Ascending aorta (tissue), 2 donors: ENCODE data around the gene REV3L. TPM values are rescaled to one million over a fixed set of nuclear protein-coding genes. Genes with fewer than 3 reads are reported as not detected.
"Not testable (repeated sequence)": the region's sequence is repeated elsewhere in the genome, so short reads cannot be mapped to it uniquely, and the experiment has no call there.

Experiments
- DNase-seq, 2 donors: peaks; one replicate each; pipeline ENCODE4 v3.0.0-alpha.2; 2019; ENCODE audit warnings: low spot score in 2 of 2
- H3K27ac ChIP-seq, 2 donors: fragments of 200-600 bp; sonication (generic); one replicate each; pipeline ENCODE4 v1.5.1; 2016 to 2017; ENCODE audit warnings: mild to moderate bottlenecking in 1 of 2
- H3K27me3 ChIP-seq: fragments of 200-600 bp; sonication (generic); one replicate; pipeline ENCODE4 v1.5.1; 2017
- H3K36me3 ChIP-seq, 2 donors: fragments of 200-600 bp; sonication (generic); one replicate each; pipeline ENCODE4 v1.5.1; 2016
- H3K4me1 ChIP-seq, 2 donors: fragments of 200-600 bp; sonication (generic); one replicate each; pipeline ENCODE4 v1.5.1; 2016 to 2017; ENCODE audit warnings: mild to moderate bottlenecking in 1 of 2
- H3K4me3 ChIP-seq, 2 donors: fragments of 200-600 bp; sonication (generic); one replicate each; pipeline ENCODE4 v1.5.1; 2016 to 2017; ENCODE audit warnings: mild to moderate bottlenecking in 1 of 2
- H3K9me3 ChIP-seq, 2 donors: fragments of 200-600 bp; sonication (generic); one replicate each; pipeline ENCODE4 v1.5.1; 2016
- intact Hi-C: fragments of 100-400 bp; cut with DNase I; formaldehyde crosslinking; loops from one replicate; pipeline ENCODE4 v1.15.1; 2023
- total RNA-seq: library from RNA; depleted of rRNA; stranded (reverse); fragments of >200 nt; gene quantifications from one replicate; pipeline ENCODE4 v1.1.0, GENCODE V29; 2016
- TF ChIP-seq, protein P1 (sequence below), 3 experiments: fragments of 200-600 bp in 2 of 3; fragments of 450-650 bp in 1 of 3; sonication (generic) in 2 of 3; IDR thresholded peaks; one replicate each; pipeline ENCODE4 v1.5.1; 2016 to 2019; ENCODE audit warnings: antibody characterized with exemption in 3 of 3, mild to moderate bottlenecking in 1 of 3, moderate library complexity in 1 of 3

The REV3L gene
- total RNA-seq, 1 donor from 2014 or later = 91.5 TPM

DNA sequence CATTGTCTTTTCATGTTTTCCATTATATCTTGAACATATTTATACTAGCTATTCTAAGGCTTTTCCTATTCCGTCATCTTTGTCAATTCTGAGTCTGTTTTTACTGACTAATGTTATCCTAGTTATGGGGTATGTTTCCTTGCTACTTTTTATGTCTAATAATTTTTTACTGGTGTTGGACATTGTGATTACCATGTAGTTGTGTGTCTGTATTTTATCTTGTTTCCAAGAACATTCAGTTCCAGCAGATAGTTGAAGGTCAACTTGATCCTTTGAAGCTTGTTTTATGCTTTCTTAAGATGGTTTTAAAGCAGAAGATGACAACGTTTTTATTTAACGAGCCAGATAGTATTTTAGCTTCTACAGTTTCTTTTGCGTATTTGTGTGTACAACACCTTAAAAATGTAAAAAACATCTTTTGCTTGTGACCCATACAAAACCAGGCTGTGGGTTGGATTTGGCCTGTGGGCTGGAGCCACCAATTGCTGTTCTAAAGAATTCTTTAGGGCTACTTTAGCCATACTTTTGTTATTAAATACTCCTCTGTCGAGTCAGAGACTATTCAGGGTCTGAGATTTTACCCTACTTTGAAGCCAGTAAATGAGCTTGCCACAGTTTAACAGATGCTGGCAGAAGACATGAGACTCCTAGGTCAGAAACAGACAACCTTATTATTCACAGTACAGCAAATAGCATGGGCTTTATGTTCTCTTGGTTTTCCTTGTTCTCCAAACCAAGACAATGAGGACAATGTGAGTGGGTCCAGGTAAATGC is 38.7 kb upstream of the REV3L start:
- Histone ChIP-seq H3K27ac (no peak overlapping the region), H3K36me3 (no peaks in the 10 kb centered on the region), H3K9me3 (no peaks in the 10 kb centered on the region), H3K4me3 (no peak overlapping the region), H3K27me3 (no peaks in the 10 kb centered on the region), H3K4me1 (no peaks in the 10 kb centered on the region)
- TF ChIP-seq, protein P1, sequence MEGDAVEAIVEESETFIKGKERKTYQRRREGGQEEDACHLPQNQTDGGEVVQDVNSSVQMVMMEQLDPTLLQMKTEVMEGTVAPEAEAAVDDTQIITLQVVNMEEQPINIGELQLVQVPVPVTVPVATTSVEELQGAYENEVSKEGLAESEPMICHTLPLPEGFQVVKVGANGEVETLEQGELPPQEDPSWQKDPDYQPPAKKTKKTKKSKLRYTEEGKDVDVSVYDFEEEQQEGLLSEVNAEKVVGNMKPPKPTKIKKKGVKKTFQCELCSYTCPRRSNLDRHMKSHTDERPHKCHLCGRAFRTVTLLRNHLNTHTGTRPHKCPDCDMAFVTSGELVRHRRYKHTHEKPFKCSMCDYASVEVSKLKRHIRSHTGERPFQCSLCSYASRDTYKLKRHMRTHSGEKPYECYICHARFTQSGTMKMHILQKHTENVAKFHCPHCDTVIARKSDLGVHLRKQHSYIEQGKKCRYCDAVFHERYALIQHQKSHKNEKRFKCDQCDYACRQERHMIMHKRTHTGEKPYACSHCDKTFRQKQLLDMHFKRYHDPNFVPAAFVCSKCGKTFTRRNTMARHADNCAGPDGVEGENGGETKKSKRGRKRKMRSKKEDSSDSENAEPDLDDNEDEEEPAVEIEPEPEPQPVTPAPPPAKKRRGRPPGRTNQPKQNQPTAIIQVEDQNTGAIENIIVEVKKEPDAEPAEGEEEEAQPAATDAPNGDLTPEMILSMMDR (IDR thresholded peaks at IDR 0.05) = no peak
- no peak for DNase-seq
- intact Hi-C loops = no loop called here

DNA sequence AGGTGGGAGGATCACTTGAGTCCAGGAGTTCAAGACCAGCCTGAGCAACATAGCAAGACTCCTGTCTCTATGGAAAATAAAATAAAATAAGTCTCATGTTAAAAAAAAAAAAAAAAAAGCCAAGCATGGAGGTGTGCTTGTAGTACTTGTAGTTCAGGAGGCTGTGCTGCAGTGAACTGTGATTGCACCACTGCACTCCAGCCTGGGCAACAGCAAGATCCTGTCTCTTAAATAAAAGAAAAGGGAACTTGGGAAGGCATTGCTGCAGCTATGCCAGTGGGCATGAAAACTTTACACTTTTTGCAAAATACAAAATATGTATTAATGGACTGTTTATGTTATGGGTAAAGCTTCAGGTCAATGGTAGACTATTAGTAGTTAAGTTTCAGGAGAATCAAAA is 37.5 kb upstream of the REV3L start:
- Histone ChIP-seq H3K27me3 (no peaks in the 10 kb centered on the region), H3K4me1 (no peaks in the 10 kb centered on the region), H3K9me3 (no peaks in the 10 kb centered on the region), H3K36me3 (no peaks in the 10 kb centered on the region), H3K4me3 (no peak overlapping the region), H3K27ac (no peak overlapping the region)
- no peak for DNase-seq
- TF ChIP-seq, protein P1 (IDR thresholded peaks at IDR 0.05) = no peak
- intact Hi-C loops = no loop called here

DNA sequence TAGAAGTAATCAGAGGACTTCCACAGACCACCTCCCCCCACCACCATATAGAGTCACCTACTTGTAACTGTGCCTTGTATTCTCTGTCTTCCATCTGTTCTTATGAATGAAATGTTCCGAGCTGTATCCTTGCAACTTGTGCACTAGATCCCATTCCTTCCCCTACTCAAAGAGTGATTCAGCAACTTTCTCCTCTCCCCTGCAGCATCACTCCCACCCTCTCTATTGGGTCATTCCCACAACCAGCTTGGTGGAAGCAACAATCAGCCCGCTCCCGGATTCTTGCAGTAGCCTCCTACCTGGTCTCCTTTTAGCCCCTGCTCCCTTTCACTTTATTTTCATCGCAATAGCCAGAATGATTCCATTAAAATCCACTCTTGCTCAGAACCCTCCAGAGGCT is 34.9 kb upstream of the REV3L start:
- no peaks in the 10 kb centered on the region for H3K4me1 ChIP-seq
- intact Hi-C loops = no loop called here
- H3K27me3 ChIP-seq = no peaks in the 10 kb centered on the region
- no peak overlapping the region for H3K4me3 ChIP-seq
- DNase-seq = no peak
- no peaks in the 10 kb centered on the region for H3K36me3 ChIP-seq
- H3K27ac ChIP-seq = no peak overlapping the region
- H3K9me3 ChIP-seq = no peaks in the 10 kb centered on the region
- TF ChIP-seq, protein P1 (IDR thresholded peaks at IDR 0.05) = no peak

DNA sequence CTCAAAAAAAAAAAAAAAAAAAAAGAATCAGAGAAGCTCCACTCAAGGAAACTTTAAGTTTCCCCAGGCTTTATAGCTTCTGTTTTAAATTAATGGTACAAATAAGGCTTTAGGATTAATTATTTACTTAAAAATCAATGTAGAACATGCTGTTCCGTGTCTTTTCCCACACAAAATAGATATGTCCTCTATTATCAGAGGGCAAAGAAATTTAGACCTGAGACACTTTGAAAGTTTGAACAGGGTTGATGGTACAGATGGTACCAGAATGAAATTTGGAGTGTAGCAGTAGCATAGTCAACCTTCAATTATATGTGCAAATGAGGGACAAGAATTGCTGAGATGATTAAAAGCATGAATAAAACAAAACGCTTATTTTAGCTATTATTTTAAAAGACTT is 32.2 kb upstream of the REV3L start:
- TF ChIP-seq, protein P1 (IDR thresholded peaks at IDR 0.05) = no peak
- no peak for DNase-seq
- no peaks in the 10 kb centered on the region for H3K27me3 ChIP-seq
- H3K4me1 ChIP-seq = no peaks in the 10 kb centered on the region
- no peaks in the 10 kb centered on the region for H3K9me3 ChIP-seq
- intact Hi-C loops = no loop called here
- no peak overlapping the region for H3K4me3 ChIP-seq
- H3K27ac ChIP-seq = no peak overlapping the region
- H3K36me3 ChIP-seq = no peaks in the 10 kb centered on the region

DNA sequence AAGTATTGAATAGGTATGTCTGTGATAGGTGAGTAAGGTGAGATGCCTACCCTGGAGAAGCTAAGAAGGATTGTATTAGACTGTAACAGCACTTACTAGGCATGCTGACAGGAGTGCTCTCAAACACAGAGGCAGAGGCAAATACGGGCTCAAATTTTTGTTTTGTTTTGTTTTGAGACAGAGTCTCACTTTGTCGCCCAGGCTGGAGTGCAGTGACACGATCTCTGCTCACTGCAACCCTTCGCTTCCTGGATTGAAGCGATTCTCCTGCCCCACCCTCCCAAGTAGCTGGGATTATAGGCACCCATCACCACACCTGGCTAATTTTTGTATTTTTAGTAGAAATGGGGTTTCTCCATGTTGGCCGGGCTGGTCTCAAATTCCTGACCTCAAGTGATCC is 31.5 kb upstream of the REV3L start:
- H3K4me3 ChIP-seq, H3K27ac ChIP-seq, H3K9me3 ChIP-seq, H3K36me3 ChIP-seq, H3K4me1 ChIP-seq, DNase-seq, intact Hi-C loops, H3K27me3 ChIP-seq: not testable (repeated sequence)

DNA sequence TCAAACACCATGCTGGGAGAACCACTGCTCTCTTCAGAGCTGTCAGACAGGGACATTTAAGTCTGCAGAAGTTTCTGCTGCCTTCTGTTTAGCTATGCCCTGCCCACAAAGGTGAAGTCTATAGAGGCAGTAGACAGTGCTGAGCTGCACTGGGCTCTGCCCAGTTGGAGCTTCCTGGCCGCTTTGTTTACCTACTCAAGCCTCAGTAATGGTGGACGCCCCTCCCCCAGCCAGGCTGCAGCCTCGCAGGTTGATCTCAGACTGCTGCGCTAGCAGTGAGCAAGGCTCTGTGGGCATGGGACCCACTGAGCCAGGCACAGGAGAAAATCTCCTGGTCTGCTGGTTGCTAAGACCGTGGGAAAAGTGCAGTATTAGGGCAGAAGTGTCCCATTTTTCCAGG is 24.2 kb upstream of the REV3L start:
- H3K9me3 ChIP-seq, intact Hi-C loops, DNase-seq, H3K27me3 ChIP-seq, H3K4me1 ChIP-seq, H3K36me3 ChIP-seq, H3K4me3 ChIP-seq, H3K27ac ChIP-seq: not testable (repeated sequence)

DNA sequence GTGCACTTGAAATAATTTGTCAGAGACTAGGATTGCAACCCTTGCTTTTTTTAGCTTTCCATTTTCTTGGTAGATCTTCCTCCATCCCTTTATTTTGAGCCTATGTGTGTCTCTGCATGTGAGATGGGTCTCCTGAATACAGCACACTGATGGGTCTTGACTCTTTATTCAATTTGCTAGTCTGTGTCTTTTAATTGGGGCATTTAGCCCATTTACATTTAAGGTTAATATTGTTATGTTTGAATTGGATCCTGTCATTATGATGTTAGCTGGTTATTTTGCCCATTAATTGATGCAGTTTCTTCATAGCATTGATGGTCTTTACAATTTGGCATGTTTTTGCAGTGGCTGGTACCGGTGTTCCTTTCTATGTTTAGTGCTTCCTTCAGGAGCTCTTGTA is 22.5 kb upstream of the REV3L start:
- H3K9me3 ChIP-seq, H3K27me3 ChIP-seq, H3K4me3 ChIP-seq, DNase-seq, intact Hi-C loops, H3K36me3 ChIP-seq, H3K4me1 ChIP-seq, H3K27ac ChIP-seq: not testable (repeated sequence)
